T-helper 22 cell (primary cell): ENCODE measurements around the gene FNDC3B.

Source experiments
- DNase-seq: peaks from one replicate; pipeline ENCODE4 v3.0.0-alpha.2; 2020; ENCODE audit warnings: low read depth

Gene FNDC3B

GRCh38 chr3:172170841-172171240, 131.5 kb downstream of the FNDC3B start:
- DNase-seq = no peak

- DNase-seq = no peak
Measured at GRCh38 chr3:172171396-172172075, 132.2 kb downstream of the FNDC3B start.

- no peak for DNase-seq
Measured at GRCh38 chr3:172173316-172174254, 134.2 kb downstream of the FNDC3B start.

- no peak for DNase-seq
Measured at GRCh38 chr3:172174513-172175253, 135.3 kb downstream of the FNDC3B start.

GRCh38 chr3:172175254-172175599, 135.8 kb downstream of the FNDC3B start:
- DNase-seq = no peak

GRCh38 chr3:172176061-172176770, 136.8 kb downstream of the FNDC3B start:
- DNase-seq = no peak

- DNase-seq = no peak
Measured at GRCh38 chr3:172177046-172177445, 137.7 kb downstream of the FNDC3B start.

GRCh38 chr3:172177803-172178316, 138.5 kb downstream of the FNDC3B start:
- DNase-seq = no peak

- DNase-seq = no peak
Measured at GRCh38 chr3:172179680-172180399, 140.5 kb downstream of the FNDC3B start.

GRCh38 chr3:172180473-172180872, 141.1 kb downstream of the FNDC3B start:
- no peak for DNase-seq

- DNase-seq = no peak
Measured at GRCh38 chr3:172181932-172182586, 142.7 kb downstream of the FNDC3B start.

GRCh38 chr3:172182797-172183196, 143.4 kb downstream of the FNDC3B start:
- no peak for DNase-seq

- no peak for DNase-seq
Measured at GRCh38 chr3:172184106-172184822, 144.9 kb downstream of the FNDC3B start.

GRCh38 chr3:172185907-172186306, 146.5 kb downstream of the FNDC3B start:
- no peak for DNase-seq

GRCh38 chr3:172186607-172187006, 147.2 kb downstream of the FNDC3B start:
- DNase-seq = no peak

- no peak for DNase-seq
Measured at GRCh38 chr3:172187511-172187910, 148.1 kb downstream of the FNDC3B start.

- DNase-seq = no peak
Measured at GRCh38 chr3:172188511-172188910, 149.1 kb downstream of the FNDC3B start.

- DNase-seq = no peak
Measured at GRCh38 chr3:172189213-172189612, 149.8 kb downstream of the FNDC3B start.

GRCh38 chr3:172189987-172190603, 150.7 kb downstream of the FNDC3B start:
- DNase-seq = no peak
